H1 (cell line): ENCODE data around the gene MEF2C. TPM values are rescaled to one million over a fixed set of nuclear protein-coding genes. Genes with fewer than 3 reads are reported as not detected.

Source experiments
- BRCA1 ChIP-seq: IDR thresholded peaks from 2 replicates; pipeline ENCODE4 v1.6.1; 2012; ENCODE audit warnings: low read depth, low read length, improper control_type of control experiment
- CHD2 ChIP-seq: IDR thresholded peaks from 2 replicates; pipeline ENCODE4 v1.6.1; 2012; ENCODE audit warnings: low read length, improper control_type of control experiment
- CREB1 ChIP-seq: IDR thresholded peaks from 2 replicates; pipeline ENCODE4 v1.6.1; 2012; ENCODE audit warnings: inconsistent platforms
- CTBP2 ChIP-seq: IDR thresholded peaks from 2 replicates; pipeline ENCODE4 v1.7.0; 2011; ENCODE audit warnings: borderline replicate concordance, mild to moderate bottlenecking, moderate library complexity, mixed read lengths, low read length; ENCODE audit not compliant: insufficient read depth, insufficient read length
- EGR1 ChIP-seq: IDR thresholded peaks from 2 replicates; pipeline ENCODE4 v1.6.1; 2011; ENCODE audit warnings: low read depth, low read length, borderline replicate concordance
- RBBP5 ChIP-seq: IDR thresholded peaks from 2 replicates; pipeline ENCODE4 v1.7.1; 2012; ENCODE audit warnings: low read depth, mild to moderate bottlenecking, inconsistent platforms, low read length, moderate library complexity, borderline replicate concordance
- polyA plus RNA-seq, 7 experiments: library from polyadenylated mRNA; depleted of rRNA in 3 of 7; stranded (reverse) in 5 of 7; unstranded in 2 of 7; fragments of >200 nt in 5 of 7; fragments of 200-250 nt in 2 of 7; gene quantifications; 1 replicate in 5 of 7; 2 replicates in 1 of 7; 4 replicates in 1 of 7; pipeline versions ENCODE4 v1.2.1 to v1.2.3, GENCODE V29; 2011 to 2013; ENCODE audit warnings: missing spikeins in 2 of 7, mixed read lengths in 2 of 7
- total RNA-seq: library from RNA; stranded (reverse); fragmentation: NEBNext Ultra II Directional; extraction: Animal tissue kit (Norgen Biotek cat#: 25700); gene quantifications from 2 replicates; pipeline ENCODE4 v1.2.1, GENCODE V29; 2021

Gene MEF2C
- total and polyA plus RNA-seq, 2 of the 8 experiments (the other 6 are each of a cell fraction or from before 2014, with no cell fraction given), result 0.59 to 0.99 TPM

DNA sequence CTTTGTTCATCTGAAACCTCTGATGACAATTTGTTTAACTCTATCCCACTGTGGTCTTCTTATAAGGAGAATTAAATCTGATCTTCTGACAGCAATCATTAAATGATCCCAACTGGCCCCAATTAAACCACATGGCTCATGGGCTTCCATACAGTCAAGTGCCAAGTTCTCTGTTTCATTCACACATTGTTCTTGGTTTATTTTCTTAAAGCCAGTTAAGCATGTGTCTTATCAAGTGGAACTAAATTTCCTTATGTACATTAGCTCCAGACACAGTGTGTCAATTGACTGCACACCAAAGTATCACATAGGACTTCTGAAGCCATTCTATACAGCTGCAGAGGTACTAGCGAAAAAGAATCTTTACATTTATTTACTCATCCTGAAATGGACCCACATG is 51.2 kb downstream of the MEF2C start (continued):
- TF ChIP-seq BRCA1 (no peak), CTBP2 (no peak), CREB1 (no peak), EGR1 (no peak), CHD2 (no peak), RBBP5 (no peak)
